ENCODE measurements around the gene ATP5F1A.

- TF ChIP-seq POLR2A (IDR thresholded peaks at IDR 0.05; ENCODE audit: low read depth, low read length) (peak; percentile 94), POLR2AphosphoS5 (IDR thresholded peaks at IDR 0.05; ENCODE audit: low read depth, low read length) (peak; percentile 93)
Observed at GRCh38 chr18:46097801-46098615, at the start of gene ATP5F1A.

All from GM12892 (cell line).